Measurements from ENCODE around the gene JUN.

The JUN gene

GRCh38 chr1:58783090-58783992 is 506 bp downstream of the JUN start:
- DNase-seq (ENCODE audit: low read depth), result peak; percentile 29

- DNase-seq (ENCODE audit: low read depth), result peak; percentile 29
These were observed 1.4 kb downstream of the JUN start for GRCh38 chr1:58782178-58783089.

DNA sequence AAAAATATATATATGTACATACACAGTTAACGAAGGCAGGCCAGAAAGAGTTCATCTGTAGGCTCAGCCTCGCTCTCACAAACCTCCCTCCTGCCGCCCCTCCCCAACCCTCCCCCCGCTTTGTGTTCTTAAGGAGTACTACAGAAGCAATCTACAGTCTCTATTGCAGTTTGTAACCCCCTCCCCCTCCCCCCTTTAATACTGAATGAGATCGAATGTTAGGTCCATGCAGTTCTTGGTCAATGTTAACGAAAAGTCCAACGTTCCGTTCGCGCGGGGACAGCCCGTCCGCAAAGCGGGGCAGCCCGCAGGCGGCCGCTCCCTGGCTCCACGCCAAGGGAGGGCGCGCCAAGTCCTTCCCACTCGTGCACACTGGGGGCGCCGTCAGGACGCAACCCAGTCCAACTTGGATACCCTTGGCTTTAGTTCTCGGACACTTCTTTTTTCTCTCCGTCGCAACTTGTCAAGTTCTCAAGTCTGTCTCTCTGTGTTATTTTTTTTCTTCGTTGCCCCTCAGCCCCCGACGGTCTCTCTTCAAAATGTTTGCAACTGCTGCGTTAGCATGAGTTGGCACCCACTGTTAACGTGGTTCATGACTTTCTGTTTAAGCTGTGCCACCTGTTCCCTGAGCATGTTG is 2.2 kb downstream of the JUN start:
- peak; percentile 27 for DNase-seq (ENCODE audit: low read depth)

DNA sequence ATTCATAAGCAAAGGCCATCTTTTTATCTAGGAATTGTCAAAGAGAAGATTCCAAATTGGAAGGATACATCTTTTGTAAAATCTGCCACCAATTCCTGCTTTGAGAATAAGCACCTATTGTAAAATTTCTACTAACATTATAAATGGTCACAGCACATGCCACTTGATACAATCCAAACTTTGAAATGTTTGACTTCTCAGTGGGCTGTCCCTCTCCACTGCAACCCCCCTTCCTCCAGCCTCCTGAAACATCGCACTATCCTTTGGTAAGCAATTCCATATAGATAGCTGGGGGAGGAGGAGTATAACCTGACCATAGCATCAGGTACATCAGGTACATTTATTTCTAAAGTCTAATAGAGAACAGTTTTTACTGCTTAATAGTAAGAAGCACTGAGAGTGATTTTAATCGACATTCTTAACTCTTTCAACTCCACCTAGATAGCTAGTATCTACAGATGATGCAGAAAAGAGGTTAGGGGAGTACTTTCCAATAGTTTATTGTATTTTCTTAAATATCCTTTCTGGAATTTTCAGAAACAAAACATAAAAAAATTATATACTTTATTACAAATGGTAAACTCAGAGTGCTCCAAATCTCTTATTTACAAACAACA is 2.9 kb downstream of the JUN start:
- no peak for DNase-seq (ENCODE audit: low read depth)

DNA sequence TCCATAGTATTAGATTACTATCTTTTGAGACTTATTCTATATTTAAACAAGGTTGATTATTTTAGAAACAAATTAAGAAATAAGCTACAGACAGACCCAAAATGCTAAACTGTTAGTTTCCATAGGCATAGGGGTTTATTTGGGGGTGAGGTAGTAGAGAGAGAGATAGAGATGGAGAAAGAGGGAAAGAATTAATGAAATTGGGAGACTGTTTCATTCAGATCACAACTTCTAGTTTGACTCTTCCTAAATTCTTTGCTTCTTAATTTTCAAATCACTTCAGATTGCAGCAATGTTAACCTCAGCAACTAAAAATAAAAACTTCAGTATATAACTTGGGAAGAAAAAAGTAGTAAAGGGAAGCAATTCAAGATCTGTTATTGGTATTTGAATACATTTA is 3.4 kb downstream of the JUN start:
- DNase-seq (ENCODE audit: low read depth), result no peak

- DNase-seq (ENCODE audit: low read depth), result no peak
These were observed 4.0 kb downstream of the JUN start for GRCh38 chr1:58779801-58780382.

- DNase-seq (ENCODE audit: low read depth), result no peak
These were observed 4.6 kb downstream of the JUN start for GRCh38 chr1:58779059-58779754.

GRCh38 chr1:58778385-58779000 is 5.4 kb downstream of the JUN start:
- DNase-seq (ENCODE audit: low read depth), result no peak

- no peak for DNase-seq (ENCODE audit: low read depth)
These were observed 9.8 kb downstream of the JUN start for GRCh38 chr1:58774027-58774426.

DNA sequence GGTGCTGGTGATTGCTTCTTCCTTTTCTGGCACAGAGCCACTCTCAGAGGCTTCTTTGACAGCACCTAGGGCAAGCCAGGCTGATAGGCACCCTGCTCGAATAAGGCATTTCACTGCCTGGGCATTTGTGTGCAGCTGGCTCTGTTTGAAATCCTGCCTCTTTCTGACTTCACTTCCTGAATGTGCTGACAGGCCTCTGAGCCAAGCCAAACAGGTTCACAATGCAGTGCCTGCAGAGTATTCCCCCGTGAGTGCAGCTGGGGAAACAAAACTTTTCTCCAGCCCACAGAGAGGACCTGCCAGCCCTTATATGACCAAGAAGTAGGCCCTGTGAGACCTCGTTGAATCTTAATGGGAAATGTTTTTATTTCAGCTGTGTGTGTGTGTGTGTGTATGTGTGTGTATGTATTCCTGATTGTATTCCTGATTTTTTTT is 10.4 kb downstream of the JUN start:
- DNase-seq (ENCODE audit: low read depth), result no peak

GRCh38 chr1:58769809-58770320 is 14.0 kb downstream of the JUN start:
- no peak for DNase-seq (ENCODE audit: low read depth)

DNA sequence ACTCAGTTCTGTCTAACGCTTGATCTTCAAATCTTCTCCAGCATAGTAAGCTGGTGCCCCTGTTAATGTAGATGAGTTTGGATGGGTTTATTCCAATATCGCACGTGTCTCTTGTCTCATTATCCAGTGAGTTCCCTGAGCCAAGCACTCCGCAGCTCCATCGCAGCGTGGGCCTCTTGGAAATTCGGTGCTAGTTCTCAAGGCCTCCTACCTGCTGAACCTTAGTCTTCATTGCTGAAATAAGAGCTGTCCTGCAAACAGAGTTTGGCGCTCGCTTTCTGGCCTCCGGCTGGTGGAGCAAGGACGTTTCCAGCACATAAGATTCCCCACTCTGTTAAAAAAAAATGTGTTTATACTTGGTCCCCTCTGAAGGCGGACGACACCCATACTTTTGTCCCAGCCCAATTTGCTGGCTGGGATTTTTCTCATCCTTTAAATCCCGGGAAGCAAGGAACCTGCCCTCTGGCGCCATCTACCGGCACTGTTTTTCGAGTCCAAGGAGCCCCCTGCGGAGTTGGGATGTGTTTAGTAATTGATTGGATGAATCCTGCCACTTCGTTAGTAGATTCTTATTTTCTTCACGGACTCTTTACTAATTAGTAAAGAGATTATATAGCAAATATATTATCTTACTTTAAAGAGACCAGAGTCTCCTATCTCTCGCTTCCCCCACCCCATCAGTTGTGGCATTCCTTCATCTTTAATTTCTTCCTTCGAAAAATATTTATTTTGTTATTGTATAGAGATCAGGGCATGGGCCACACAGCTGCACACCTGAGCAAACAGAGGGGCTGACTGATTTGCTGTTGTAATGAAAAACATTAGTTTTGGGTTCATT is 14.7 kb downstream of the JUN start:
- DNase-seq (ENCODE audit: low read depth), result peak; percentile 25

- DNase-seq (ENCODE audit: low read depth), result no peak
These were observed 15.6 kb downstream of the JUN start for GRCh38 chr1:58768191-58768731.

GRCh38 chr1:58767143-58767542 is 16.7 kb downstream of the JUN start:
- DNase-seq (ENCODE audit: low read depth), result no peak

- no peak for DNase-seq (ENCODE audit: low read depth)
These were observed 18.4 kb downstream of the JUN start for GRCh38 chr1:58765441-58765840.

GRCh38 chr1:58765006-58765405 is 18.8 kb downstream of the JUN start:
- no peak for DNase-seq (ENCODE audit: low read depth)

DNA sequence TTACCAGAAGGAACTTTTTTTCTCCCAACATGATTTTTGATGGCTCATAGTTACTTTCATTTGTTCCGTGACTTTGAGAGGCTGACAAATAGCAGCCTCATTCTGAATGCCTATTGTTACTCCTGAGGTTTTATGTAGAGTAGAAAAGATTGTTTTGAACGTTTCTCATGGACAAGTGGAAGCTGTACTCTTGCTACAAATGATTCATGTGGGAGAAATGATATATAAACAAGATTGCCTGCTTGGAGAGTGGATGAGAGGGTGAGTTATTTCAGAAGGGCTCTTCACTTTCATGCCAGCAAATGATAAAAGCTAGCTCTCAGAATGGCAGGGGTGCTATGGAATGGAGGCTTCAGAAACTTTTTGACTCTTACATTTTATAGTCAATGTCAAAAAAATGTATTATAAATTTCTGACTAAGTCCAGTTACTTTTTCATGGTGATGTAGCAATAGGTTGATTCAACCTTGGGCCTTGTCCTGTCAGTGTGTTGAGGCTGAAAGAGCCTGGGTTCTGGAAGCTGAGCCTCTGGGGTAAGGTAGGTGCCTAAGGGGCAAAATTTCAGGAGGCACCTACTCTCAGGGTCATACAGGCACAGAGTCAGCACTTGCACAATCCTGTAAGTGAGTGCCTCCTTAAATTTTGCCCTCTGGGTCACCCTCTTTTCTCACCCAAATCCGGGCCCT is 19.4 kb downstream of the JUN start:
- DNase-seq (ENCODE audit: low read depth), result no peak

DNA sequence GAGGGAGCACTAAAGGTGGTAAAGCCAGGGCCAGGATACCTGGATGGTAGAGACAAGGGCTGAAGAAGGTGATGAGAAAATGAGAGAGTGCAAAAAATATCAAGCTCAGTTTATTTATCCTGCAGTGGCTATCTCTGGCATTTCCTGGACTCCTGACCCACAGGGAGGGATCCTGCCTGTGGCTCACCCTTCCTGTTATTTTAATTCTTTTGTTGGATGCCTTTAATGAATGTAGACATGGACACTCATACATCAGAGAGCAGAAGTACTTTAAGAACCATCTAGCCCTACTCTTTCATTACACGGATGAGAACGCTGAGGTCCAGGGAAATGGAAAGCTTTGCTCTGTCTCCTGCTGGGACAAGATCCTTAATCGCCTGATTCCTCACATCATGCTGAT is 20.6 kb downstream of the JUN start:
- no peak for DNase-seq (ENCODE audit: low read depth)
